Activated T-helper 9 cell treated with anti-CD3 and anti-CD28 coated beads, Interleukin-2, amount 50 U/mL, for 16 hours (primary cell): Measurements from ENCODE around the gene RHEX.
"Not testable (repeated sequence)": the region's sequence is repeated elsewhere in the genome, so short reads cannot be mapped to it uniquely, and the experiment has no call there.

Experiments used
- DNase-seq: peaks from one replicate; pipeline ENCODE4 v3.0.0-alpha.2; 2020; ENCODE audit warnings: low read depth

The RHEX gene

DNA sequence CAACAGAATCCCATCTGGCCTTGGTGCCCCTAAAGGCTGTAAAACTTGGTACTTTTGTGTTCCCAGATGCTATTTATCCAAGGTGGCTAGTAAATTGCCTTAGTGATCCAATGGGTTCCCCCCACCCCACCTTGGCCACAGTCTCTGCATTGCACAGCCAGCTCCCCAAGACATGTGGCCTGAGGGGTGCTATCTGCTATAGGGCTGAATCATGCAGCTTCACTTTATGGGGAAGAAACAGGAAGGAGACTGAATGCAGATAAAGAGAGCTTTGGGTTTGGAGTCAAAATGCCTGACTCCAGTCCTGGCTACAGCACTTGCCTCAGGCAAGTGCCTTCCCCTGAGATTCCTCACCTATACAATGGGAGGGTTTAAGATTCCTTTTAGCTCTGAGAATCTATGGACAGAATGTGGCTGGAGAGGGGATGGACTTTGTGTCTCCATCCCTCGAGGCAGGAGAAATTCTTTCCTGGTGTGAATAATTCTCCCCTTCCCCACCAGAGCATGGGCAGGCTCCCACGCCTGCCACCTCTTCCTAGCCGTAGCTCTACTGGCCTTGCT is 6.5 kb downstream of the RHEX start:
- no peak for DNase-seq

DNA sequence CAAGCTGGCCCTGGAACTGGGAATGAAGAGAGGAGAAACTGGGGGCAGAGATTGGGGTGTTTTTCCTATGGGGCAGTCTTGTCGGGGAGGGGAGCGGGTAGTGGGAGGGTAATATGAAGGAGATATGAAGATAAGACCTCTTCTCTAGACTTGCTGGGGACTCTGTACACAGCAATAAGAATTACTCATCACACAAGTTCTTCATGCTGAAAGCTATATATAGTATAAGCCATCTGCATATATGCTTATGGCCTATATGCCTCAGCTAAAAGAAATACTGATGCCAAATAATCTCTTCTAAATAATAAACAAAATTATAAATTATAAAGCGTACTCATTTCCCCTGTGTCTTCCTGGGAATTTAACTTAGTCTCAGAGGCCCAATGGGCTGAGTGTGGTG is 7.9 kb downstream of the RHEX start:
- no peak for DNase-seq

DNA sequence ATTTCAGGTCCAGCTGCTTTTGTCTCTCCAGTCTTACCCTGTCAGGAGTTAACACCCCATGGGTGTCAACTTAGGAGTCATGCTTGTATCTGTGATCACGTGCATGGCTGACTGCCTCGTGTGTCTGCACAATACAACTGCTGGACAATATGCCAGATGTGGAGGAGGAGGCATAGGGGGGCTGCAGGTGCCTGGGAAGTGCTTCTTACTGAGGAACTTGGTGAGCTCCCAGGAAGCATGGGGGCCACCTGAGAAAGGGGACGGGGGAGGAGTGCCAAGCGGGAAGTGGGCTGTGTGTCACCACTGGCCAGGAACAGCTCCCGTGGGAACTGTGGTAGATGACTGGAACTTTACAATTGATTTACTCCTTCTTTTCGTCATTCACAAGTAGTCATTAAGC is 9.5 kb downstream of the RHEX start:
- no peak for DNase-seq

DNA sequence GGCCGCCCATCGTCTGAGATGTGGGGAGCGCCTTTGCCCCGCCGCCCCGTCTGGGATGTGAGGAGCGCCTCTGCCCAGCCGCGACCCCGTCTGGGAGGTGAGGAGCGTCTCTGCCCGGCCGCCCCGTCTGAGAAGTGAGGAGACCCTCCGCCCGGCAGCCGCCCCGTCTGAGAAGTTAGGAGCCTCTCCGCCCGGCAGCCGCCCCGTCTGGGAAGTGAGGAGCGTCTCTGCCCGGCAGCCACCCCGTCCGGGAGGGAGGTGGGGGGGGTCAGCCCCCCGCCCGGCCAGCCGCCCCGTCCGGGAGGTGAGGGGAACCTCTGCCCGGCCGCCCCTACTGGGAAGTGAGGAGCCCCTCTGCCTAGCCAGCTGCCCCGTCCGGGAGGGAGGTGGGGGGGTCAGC is 11.0 kb downstream of the RHEX start:
- DNase-seq: not testable (repeated sequence)

DNA sequence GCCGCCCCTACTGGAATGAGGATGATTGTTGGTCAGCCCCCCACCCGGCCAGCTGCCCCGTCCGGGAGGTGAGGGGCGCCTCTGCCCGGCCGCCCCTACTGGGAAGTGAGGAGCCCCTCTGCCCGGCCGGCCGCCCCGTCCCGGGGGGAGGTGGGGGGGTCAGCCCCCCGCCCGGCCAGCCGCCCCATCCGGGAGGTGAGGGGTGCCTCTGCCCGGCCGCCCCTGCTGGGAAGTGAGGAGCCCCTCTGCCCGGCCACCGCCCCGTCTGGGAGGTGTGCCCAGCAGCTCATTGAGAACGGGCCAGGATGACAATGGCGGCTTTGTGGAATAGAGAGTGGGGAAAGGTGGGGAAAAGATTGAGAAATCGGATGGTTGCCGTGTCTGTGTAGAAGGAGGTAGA is 11.5 kb downstream of the RHEX start:
- DNase-seq: not testable (repeated sequence)

DNA sequence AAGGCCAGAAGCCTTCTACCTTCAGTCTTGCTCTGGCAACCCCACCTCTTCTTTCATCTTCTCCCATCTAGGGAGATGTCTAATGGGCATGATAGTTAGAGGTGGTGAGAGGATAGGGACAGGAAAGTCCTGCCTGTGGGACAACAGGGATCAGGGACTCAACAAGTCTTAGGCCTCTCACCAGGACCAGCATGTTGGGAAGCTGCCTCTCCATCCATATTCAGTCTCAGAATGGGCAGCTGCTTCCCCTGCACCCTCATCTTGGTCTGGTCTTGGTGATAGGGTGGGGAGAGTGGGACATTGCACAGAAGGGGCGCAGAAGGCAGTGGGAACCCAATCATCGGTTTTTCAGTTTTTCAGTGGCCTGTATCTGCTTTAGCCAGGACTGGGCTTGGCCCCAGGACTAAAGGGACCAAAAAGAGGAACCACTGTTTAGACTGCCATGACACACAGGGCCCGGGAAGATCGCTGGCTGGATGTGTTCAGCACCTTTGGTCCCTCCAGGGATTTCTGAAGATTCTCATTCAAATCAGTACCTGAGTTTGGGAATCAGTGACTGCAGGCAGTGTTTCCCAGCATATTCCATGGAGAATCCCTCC is 12.7 kb downstream of the RHEX start:
- no peak for DNase-seq

DNA sequence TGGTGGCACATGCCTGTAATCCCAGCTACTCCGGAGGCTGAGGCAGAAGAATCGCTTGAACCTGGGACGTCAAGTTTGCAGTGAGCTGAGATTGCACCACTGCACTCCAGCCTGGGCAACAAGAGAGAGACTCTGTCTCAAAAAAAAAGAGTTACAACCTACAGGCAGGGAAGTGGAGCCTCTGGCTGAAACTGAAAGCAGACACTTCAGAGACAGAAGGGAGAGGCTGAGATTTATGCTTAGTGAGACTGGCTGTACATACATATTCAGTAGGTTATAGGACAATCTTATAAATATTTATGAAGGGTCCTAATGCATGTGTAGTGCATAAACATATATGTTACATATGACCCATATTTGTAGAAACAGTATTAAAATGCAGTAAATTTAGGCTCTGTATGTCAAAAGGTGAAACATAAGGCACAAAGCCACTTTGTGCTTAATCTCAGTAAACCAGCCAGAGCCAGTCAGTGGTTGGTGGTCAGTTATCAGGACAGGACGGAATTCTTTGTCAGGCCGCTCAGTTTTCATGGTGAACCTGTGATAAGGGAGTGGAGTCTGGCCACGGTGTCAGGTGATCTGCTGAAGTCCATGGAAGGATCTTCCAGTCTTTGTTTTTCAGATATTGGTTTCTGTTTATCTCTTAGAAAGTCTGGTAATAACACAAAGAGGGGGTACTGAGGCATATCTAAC is 13.7 kb downstream of the RHEX start:
- no peak for DNase-seq

DNA sequence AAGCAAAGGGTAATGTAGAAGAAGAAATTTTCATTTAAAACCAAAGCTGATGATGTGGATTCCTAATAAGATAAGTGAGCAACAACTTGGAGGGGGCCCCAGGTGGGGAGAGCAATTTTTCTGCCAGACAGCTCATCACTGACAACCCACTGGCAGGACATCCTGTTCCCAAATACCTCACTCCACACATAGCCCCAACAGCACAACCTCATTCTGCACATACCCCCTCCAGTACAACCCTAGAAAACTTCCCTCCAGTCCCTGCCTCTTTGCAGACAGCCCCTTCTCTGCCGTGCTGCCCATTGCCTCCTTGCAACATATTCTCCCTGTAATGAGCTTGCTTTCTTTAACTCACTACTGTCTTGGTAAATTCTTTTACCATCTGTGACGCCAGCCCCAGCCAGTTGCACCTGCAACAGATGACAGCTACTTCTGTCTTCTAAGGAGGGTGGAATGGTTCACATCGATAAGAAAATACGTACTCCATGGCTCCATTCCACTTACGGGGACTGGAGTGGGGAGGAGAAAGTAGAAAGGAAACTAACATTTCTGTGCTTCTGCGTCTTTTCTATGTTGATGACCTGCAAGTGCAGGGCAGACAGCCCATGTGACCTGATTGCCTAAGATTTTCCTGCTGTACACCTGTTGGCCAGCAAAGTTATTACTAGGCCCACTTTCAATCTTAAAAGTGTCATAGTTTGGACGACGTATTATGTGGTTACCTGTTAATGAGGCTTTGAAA is 14.7 kb downstream of the RHEX start:
- DNase-seq: no peak

DNA sequence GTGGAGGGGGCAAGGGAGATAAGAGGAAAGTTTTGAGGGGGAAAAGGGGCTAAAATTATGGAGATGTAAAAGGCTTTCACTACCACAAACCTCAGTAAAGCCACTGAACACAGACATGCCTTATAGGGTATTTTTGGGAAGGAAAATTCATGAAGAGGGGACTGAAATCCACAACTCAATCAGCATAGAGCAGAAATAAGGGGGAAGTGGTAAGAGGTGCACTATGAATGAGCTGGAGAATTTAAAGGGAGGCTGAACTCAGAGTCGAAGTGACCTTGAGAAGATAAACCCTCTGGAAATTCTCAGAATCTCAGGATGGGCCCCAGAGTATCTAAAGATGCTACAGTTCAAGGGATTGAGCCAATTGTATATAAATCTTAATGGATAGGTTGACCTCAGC is 15.3 kb downstream of the RHEX start:
- DNase-seq: no peak

DNA sequence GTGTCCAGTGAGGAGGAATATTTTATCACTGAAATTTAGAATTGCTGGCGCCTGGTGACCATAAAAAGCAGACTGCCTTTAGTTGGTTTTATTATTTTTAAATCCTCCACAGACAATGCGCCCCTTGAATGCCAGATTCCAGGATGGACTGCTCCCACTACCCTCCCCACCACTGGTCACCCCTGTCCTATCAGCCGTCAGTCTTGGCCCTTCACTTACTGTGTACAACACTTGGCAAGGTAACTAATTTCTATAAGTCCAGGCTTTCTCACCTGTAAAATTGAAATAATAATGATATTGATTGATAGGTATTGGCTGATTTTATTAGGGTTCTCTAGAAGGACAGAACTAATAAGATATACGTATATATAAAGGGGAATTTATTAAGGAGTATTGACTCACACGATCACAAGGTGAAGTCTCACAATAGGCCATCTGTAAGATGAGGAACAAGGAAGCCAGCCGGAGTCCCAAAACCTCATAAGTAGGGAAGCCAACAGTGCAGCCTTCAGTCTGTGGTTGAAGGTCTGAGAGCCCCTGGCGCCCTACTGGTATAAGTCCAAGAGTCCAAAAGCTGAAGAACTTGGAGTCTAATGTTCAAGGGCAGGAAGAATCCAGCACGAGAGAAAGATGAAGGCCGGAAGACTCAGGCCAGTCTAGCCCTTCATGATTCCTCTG is 17.8 kb downstream of the RHEX start:
- DNase-seq: no peak

DNA sequence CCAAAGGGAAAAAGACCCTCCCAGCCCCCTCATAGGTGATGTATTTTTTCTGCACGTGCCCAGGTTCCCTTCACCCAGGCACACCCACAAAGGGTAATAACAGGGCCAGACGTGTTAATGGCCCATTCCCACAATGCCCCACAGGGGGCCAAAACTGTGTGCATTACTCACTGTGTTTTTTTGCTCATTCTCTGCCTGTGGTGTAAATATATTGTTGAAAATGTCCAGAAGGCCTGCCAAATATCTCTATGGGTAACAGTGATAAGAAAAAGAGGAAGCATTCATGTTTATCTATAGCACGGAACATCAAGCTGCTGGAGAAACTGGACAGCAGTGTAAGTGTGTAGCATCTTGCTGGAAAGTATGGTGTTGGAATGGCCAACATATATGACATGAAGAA is 21.9 kb downstream of the RHEX start:
- DNase-seq: no peak

DNA sequence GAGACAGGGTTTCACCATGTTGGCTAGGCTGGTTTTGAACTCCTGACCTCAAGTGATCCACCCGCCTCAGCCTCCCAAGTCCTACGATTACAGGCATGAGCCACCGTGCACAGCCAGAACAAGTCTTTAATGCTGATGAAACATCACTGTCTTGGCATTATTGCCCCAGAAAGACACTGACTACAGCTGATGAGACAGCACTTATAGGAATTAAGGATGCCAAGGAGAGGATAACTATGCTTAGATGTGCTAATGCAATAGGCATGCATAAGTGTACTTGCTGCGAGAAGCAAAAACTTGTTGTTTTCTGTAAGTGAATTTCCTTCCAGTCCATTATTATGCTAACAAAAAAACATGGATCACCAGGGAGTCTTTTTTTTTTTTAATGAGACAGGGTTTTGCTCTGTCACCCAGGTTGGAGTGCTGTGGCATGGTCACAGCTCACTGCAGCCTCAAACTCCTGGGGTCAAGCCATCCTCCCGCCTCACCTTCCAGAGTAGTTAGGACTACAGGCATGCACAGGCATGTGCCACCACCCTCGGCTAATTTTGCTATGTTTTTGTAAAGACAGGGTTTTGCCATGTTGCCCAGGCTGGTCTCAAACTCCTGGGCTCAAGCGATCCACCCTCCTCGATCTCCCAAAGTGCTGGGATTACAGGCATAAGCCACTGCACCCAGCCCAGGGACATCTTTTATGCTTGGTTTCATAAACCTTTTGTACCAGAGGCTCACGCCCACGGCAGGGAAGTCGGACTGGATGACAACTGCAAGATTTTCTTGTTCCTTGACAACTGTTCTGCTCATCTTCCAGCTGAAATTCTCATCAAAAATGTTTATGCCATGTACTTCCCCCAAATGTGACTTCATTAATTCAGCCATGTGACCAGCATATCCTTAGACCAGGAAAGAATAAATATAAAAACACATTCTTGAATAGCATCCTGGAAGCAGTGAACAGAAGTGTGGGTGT is 23.1 kb downstream of the RHEX start:
- DNase-seq: no peak

DNA sequence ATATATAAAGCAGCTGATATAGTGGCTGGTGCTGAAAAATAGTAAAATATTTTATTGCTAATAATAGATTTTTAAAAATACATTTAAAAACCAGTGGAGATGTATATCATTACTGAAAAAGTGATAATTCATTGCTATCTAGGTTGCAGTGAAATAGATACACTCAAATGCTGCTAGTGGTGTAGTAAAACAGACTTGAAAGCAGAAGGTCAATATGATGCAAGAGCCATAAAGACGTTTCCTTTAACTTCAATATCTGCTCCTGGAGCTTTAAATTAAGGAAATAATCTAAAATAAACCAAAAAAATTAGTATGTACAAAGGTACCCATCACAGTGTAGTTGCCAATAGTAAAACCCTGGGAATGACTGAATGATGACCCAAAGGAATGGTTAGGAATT is 26.2 kb downstream of the RHEX start:
- no peak for DNase-seq

DNA sequence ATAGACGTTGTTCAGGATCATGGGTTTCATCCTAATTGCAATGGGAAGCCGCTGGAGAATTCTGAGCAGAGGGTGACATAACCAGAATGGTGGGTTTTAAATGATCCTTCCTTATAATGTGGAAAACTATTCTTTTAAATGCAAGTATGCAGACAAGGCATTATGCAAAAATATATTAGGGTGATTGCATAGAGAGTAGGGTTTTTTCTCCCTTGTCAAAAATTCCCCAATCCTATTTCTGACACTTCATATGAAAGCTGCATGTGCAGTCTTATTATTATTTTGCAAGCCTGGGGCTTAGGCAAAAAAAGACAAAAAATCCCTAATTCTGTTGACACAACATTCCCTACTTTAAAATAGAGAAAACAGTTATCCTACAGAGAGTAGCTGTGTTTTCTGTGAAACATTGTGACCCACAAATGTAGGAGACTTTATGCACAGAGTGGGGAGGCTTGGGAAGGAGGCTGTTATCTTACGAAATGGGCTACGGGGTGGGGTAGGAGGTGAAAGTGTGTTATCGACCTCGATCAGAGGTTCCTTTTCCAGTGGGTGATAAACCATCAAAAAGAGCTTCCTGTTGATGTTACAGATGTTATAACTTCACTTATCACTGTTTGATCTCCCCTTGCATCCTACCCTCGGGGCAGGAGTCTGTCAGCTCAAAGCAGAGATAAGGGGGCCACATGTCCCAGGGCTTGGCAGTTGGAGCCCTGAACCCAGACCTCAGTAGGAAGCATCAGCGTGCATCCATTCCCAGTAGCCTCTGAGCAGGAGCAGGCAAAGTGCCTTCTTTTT is 27.2 kb downstream of the RHEX start:
- no peak for DNase-seq

DNA sequence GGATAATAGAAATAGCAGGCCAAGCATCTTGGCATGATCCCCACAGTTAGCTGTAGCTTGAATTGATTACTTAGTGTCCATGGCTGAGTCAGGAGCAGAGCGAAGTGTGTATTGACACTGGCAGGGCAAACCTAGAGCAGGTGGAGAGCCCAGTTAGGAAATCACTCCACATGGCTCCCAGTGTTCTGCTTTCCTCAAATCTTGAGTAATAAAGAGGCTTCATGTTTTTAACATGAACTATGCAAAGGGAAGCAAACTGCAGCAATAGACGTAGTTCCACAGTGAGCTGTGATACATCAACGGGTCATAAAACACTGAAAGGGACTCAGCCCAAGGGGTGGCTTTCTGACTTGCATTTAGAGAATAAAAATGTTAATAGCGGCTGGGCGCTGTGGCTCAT is 28.9 kb downstream of the RHEX start:
- no peak for DNase-seq

DNA sequence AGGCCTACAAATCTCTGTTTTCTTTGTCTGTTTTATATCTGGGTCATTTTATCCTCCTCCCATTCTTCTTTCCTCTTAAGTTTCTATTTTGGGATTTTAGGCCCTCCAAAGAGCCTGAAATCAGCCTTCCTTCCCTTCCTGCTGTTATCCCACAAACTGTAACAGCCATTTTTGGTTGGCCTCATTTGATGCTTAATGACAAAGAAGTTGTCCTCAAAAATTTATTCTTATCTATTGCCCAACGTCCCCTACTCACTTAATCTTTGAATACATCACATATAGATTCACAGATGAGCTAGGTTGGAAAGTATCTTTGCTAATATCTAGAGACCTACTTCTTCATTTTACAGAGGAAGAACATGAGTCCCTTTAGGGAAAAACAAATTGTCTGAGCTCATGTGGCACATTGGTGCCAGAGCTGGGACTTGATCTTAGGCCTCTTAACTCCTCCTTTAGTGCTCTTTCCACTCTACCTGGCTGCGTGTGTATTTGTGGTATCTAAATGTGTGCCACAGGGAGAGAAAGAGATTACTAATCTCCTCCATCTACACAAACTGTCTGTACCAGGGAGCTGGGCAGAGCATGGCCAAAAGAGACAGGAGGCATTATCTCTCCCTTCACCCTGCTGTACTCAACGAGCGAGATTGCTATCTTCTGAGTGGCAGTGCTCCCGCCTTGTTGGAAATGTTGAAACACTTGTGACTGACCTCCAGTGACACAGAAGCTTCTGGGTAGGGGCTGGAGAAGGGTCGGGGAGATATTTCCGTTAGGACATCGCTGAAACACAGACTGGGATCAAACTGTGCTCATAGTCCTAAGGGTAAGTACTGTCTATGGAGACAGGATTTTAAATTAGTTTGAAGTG is 30.1 kb downstream of the RHEX start:
- DNase-seq: no peak

DNA sequence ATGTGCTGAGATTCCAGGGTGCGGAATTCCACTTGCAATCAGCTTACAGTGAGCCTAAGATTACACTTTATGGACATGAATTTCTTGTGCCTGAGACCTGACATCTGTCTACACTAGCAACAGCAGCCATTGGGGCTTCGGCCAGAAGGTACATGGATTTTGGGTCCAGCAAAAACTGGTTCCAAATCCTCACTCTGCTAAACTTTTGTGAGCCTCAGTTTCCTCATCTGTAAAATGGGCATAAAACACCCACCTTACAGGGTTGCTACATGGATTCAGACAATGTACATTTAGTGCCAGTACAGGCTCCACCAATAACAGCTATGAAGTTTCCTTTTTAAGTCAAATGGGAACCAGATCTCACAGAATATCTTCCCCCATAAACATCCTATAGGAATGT is 30.8 kb downstream of the RHEX start:
- no peak for DNase-seq

DNA sequence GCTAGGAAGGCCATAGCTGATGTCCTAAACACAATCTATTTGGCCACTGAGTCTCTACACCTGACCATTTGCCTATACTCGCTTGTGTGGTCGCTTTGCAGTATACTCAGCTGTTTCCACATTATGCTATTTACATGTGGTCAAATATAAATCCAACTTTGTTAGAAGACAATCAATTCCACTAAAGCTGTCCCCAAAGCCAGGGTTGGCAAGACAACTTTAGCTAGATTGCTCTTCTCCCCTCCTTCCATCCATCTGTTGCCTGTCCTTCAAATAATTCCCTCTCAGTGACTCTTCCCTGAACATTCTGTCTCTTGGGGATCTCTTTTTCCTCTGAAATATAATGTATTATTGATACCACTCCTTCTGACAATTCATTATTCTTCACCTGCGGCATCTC is 34.1 kb downstream of the RHEX start:
- DNase-seq: no peak

DNA sequence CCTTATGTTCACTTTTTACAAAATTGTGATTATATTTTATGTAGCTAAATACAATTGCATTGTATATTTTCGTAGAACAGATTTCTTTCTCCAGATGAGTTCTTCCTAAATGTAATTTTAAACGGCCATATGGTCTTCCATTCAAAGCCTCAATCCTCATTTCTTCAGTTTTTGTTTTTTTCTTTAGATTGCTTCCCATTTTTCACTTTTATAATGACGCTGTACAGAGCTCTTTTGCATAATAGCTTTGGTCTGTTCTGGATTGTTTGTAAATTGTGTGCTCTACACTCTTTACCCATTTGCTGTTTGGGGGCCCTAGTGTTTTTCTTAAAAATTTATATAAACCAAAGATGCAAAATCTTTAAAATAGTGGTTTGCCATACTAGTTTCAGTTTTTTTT is 36.4 kb downstream of the RHEX start:
- no peak for DNase-seq

DNA sequence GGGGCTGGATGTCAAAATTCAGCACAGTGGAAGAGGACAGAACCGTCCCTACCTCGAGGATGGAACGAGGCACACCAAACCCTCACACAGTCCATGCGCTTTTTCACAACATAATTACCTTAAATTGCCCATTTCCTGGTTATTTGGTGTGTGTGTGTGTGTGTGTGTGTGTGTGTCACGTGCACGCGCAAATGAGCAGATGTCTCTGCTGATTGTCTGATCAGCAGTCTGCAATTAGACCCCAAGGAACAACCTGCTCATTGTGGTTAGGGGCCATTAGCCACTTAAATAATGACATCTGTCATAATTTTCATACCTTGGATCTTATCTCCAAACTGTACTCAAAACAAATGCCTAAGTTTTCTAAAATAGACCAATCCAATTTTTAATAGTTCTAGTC is 41.1 kb downstream of the RHEX start:
- no peak for DNase-seq
